ENCODE data around the gene NEK7.

DNA sequence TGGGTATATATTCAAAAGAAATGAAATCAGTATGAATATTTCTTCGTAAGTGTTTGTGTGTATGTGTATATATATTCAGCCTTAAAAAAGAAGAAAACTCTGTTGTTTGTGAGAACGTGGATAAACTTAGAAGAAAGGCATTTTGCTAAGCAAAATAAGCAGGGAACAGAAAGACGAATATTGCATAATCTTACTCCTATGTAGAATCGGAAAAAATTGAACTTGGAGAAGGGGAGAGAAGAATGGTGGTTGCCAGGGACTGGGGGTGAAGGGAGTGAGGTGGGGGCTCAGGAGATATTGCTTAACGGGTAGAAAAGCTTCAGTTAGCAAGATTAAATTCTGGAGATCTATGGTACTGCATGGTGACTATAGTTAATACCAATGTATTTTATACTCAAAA, 40.3 kb upstream of the NEK7 start:
- TF ChIP-seq POLR2A (IDR thresholded peaks at IDR 0.05; ENCODE audit: low read depth, low read length): no peak
- TF ChIP-seq, protein P1, sequence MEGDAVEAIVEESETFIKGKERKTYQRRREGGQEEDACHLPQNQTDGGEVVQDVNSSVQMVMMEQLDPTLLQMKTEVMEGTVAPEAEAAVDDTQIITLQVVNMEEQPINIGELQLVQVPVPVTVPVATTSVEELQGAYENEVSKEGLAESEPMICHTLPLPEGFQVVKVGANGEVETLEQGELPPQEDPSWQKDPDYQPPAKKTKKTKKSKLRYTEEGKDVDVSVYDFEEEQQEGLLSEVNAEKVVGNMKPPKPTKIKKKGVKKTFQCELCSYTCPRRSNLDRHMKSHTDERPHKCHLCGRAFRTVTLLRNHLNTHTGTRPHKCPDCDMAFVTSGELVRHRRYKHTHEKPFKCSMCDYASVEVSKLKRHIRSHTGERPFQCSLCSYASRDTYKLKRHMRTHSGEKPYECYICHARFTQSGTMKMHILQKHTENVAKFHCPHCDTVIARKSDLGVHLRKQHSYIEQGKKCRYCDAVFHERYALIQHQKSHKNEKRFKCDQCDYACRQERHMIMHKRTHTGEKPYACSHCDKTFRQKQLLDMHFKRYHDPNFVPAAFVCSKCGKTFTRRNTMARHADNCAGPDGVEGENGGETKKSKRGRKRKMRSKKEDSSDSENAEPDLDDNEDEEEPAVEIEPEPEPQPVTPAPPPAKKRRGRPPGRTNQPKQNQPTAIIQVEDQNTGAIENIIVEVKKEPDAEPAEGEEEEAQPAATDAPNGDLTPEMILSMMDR (conservative IDR thresholded peaks at IDR 0.05; ENCODE audit: low read depth, low read length): no peak
- no peak for TF ChIP-seq RAD21 (IDR thresholded peaks at IDR 0.05; ENCODE audit: low read length)
- TF ChIP-seq USF2 (IDR thresholded peaks at IDR 0.05; ENCODE audit: low read depth, low read length): no peak
- TF ChIP-seq CEBPB (IDR thresholded peaks at IDR 0.05; ENCODE audit: low read depth, low read length): peak; percentile 59; the same call in 1 of the 2 replicates
- no peak for TF ChIP-seq BHLHE40 (IDR thresholded peaks at IDR 0.05; ENCODE audit: low read depth, low read length)
- TF ChIP-seq ELK1 (IDR thresholded peaks at IDR 0.05; ENCODE audit: borderline replicate concordance, low read depth, low read length): no peak
